Loucy (cell line): ENCODE measurements around the gene RAC3.

Experiments
- H2AFZ ChIP-seq: fragments of 200-600 bp; sonication (generic); 2 replicates; pipeline ENCODE4 v1.6.0; 2016; ENCODE audit warnings: antibody characterized with exemption, mild to moderate bottlenecking, low read length, moderate library complexity
- H3F3A ChIP-seq: fragments of 200-600 bp; 2 replicates; pipeline ENCODE4 v1.6.0; 2016; ENCODE audit warnings: antibody characterized with exemption, low read depth, mild to moderate bottlenecking
- H3K27me3 ChIP-seq: fragments of 200-600 bp; sonication (generic); 2 replicates; pipeline ENCODE4 v1.6.1; 2014; ENCODE audit warnings: low read length, mild to moderate bottlenecking; ENCODE audit not compliant: insufficient read depth, poor library complexity, severe bottlenecking
- H3K36me3 ChIP-seq: fragments of 200-600 bp; sonication (generic); 2 replicates; pipeline ENCODE4 v1.6.1; 2016; ENCODE audit warnings: low read length; ENCODE audit not compliant: insufficient read depth
- H3K4me1 ChIP-seq: fragments of 200-600 bp; sonication (generic); 2 replicates; pipeline ENCODE4 v1.5.1; 2014; ENCODE audit warnings: low read length, mild to moderate bottlenecking; ENCODE audit not compliant: insufficient read depth, poor library complexity, severe bottlenecking
- H3K4me2 ChIP-seq: fragments of 200-600 bp; sonication (generic); 2 replicates; pipeline ENCODE4 v1.6.0; 2014; ENCODE audit warnings: antibody characterized with exemption, low read length, low read depth, mild to moderate bottlenecking; ENCODE audit not compliant: poor library complexity, severe bottlenecking
- H3K4me3 ChIP-seq: fragments of 200-600 bp; sonication (generic); 2 replicates; pipeline ENCODE4 v1.5.1; 2014; ENCODE audit warnings: low read length, mild to moderate bottlenecking, mixed read lengths; ENCODE audit not compliant: poor library complexity, severe bottlenecking
- H3K79me2 ChIP-seq: fragments of 200-600 bp; sonication (generic); 2 replicates; pipeline ENCODE4 v1.6.1; 2014; ENCODE audit warnings: low read length; ENCODE audit not compliant: insufficient read depth
- H3K9ac ChIP-seq: fragments of 200-600 bp; sonication (generic); 2 replicates; pipeline ENCODE4 v1.6.0; 2014; ENCODE audit warnings: mild to moderate bottlenecking, low read depth, low read length, moderate library complexity; ENCODE audit not compliant: poor library complexity, severe bottlenecking
- H3K9me2 ChIP-seq: fragments of 200-600 bp; sonication (generic); replicated peaks from 2 replicates; pipeline ENCODE4 v1.6.1; 2016; ENCODE audit warnings: low read depth, low read length, mixed read lengths
- H3K9me3 ChIP-seq: fragments of 200-600 bp; sonication (generic); 2 replicates; pipeline ENCODE4 v1.6.1; 2014; ENCODE audit warnings: mild to moderate bottlenecking, antibody characterized with exemption, low read length, low read depth; ENCODE audit not compliant: insufficient read depth
- H4K20me1 ChIP-seq: fragments of 200-600 bp; sonication (generic); 2 replicates; pipeline ENCODE4 v1.6.0; 2014; ENCODE audit warnings: antibody characterized with exemption, low read length, mild to moderate bottlenecking; ENCODE audit not compliant: insufficient read depth, poor library complexity, severe bottlenecking
- EZH2phosphoT487 ChIP-seq: fragments of 200-600 bp; IDR thresholded peaks from 2 replicates; pipeline ENCODE4 v1.6.1; 2018; ENCODE audit warnings: antibody characterized with exemption, mild to moderate bottlenecking, moderate library complexity, borderline replicate concordance
- TF ChIP-seq, protein P1 (sequence below): fragments of 200-600 bp; sonication (generic); conservative IDR thresholded peaks from 2 replicates; pipeline ENCODE4 v1.5.1; 2014; ENCODE audit warnings: mild to moderate bottlenecking, antibody characterized with exemption, low read length

Gene RAC3

DNA sequence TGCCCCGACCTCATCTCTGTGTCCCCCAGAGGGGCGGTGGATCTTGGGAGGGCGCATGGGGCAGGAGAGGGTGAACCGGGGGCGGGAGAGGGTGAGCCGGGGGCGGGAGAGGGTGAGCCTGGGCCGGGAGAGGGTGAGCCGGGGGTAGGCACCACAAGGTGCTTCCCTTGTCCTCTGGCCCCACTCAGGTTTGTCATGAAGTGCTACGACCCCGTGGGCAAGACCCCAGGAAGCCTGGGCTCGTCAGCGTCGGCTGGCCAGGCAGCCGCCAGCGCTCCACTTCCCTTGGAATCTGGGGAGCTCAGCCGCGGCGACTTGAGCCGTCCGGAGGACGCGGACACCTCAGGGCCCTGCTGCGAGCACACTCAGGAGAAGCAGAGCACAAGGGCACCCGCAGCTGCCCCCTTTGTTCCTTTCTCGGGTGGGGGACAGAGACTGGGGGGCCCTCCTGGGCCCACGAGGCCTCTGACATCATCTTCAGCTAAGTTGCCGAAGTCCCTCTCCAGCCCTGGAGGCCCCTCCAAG lies 35.2 kb upstream of the RAC3 start:
- Histone ChIP-seq H3K79me2 (no peaks in the 10 kb centered on the region), H2AFZ (no peak overlapping the region), H3K36me3 (no peaks in the 10 kb centered on the region), H3K4me2 (no peak overlapping the region), H3K9me2 (no peaks in the 10 kb centered on the region), H3K27me3 (no peaks in the 10 kb centered on the region), H3F3A (no peaks in the 10 kb centered on the region), H4K20me1 (no peaks in the 10 kb centered on the region), H3K9me3 (no peaks in the 10 kb centered on the region), H3K4me3 (no peak overlapping the region), H3K9ac (no peak overlapping the region), H3K4me1 (no peaks in the 10 kb centered on the region)
- TF ChIP-seq, protein P1, sequence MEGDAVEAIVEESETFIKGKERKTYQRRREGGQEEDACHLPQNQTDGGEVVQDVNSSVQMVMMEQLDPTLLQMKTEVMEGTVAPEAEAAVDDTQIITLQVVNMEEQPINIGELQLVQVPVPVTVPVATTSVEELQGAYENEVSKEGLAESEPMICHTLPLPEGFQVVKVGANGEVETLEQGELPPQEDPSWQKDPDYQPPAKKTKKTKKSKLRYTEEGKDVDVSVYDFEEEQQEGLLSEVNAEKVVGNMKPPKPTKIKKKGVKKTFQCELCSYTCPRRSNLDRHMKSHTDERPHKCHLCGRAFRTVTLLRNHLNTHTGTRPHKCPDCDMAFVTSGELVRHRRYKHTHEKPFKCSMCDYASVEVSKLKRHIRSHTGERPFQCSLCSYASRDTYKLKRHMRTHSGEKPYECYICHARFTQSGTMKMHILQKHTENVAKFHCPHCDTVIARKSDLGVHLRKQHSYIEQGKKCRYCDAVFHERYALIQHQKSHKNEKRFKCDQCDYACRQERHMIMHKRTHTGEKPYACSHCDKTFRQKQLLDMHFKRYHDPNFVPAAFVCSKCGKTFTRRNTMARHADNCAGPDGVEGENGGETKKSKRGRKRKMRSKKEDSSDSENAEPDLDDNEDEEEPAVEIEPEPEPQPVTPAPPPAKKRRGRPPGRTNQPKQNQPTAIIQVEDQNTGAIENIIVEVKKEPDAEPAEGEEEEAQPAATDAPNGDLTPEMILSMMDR = no peak
- TF ChIP-seq EZH2phosphoT487 = no peak

DNA sequence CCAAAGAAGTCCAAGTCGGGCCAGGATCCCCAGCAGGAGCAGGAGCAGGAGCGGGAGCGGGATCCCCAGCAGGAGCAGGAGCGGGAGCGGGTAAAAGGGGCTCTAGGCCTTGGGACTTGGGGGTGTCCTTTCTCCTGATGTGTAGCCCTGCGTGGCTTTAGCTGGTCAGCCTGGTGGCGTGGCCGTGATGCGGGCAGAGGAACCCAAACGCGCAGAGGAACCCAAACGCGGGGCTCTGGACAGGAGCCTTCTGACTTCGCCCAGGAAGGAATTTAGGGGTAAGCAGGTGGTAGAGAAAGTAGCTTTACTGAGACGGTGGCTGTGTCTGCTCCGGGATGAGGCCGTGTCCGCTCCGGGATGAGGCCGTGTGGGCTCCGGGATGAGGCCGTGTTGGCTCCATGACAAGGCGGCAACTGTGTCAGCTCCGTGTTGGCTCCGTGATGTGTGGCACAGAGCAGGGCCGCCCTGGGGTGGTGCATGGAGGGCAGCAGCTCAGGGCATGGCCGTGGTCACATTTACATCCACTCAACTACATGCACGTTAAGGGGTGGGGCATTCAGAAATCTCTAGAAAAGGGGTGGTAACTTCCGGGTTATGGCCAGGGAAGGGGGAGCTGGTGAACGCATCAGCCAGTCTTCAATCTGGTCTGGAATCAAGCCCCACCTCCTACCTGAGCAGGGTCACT lies 34.6 kb upstream of the RAC3 start:
- no peaks in the 10 kb centered on the region for H3F3A ChIP-seq
- H3K27me3 ChIP-seq = no peaks in the 10 kb centered on the region
- no peaks in the 10 kb centered on the region for H3K9me2 ChIP-seq
- H3K79me2 ChIP-seq = no peaks in the 10 kb centered on the region
- no peaks in the 10 kb centered on the region for H3K36me3 ChIP-seq
- no peaks in the 10 kb centered on the region for H3K9me3 ChIP-seq
- no peak overlapping the region for H3K4me3 ChIP-seq
- H2AFZ ChIP-seq = no peak overlapping the region
- H3K4me1 ChIP-seq = no peaks in the 10 kb centered on the region
- H4K20me1 ChIP-seq = no peaks in the 10 kb centered on the region
- no peak overlapping the region for H3K4me2 ChIP-seq
- H3K9ac ChIP-seq = no peak overlapping the region
- TF ChIP-seq, protein P1 = no peak
- no peak for TF ChIP-seq EZH2phosphoT487

DNA sequence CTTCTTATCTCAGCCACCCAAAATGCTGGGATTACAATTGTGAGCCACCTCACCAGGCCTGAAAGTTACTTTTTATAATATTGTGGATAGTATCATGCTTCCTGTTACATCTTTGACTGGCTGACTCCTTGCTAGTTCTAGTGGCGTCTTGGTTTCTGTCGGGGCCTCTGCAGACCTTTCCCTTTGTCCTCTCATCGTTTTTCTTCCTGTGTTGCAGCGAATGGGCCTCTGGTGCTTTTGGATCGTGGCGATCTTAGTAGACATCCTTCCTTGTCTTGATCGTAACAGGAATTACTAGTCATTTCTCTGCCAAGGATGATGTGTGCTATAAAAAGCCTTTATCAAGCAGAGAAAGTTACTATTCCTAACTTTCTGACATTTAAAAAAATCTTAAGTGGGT lies 33.3 kb upstream of the RAC3 start:
- H3K27me3 ChIP-seq = no peaks in the 10 kb centered on the region
- no peak overlapping the region for H3K4me2 ChIP-seq

More for the DNA sequence above, 33.3 kb upstream of the RAC3 start:
- no peaks in the 10 kb centered on the region for H3K79me2 ChIP-seq
- no peaks in the 10 kb centered on the region for H3K9me2 ChIP-seq
- H3F3A ChIP-seq = no peaks in the 10 kb centered on the region
- TF ChIP-seq, protein P1 = no peak
- no peak for TF ChIP-seq EZH2phosphoT487
- H3K9ac ChIP-seq = no peak overlapping the region
- H3K4me3 ChIP-seq = no peak overlapping the region
- no peaks in the 10 kb centered on the region for H3K9me3 ChIP-seq
- no peaks in the 10 kb centered on the region for H4K20me1 ChIP-seq
- H2AFZ ChIP-seq = no peak overlapping the region
- H3K4me1 ChIP-seq = no peaks in the 10 kb centered on the region
- no peaks in the 10 kb centered on the region for H3K36me3 ChIP-seq
